CD4-positive, alpha-beta T cell treated with Interleukin-10 for 1 hour (primary cell): ENCODE measurements around the gene NOS1.
"Not testable (repeated sequence)": the region's sequence is repeated elsewhere in the genome, so short reads cannot be mapped to it uniquely, and the experiment has no call there.

Experiments
- DNase-seq: peaks from one replicate; pipeline ENCODE4 v3.0.0-alpha.2; 2020

NOS1 gene

GRCh38 chr12:117255386-117255785 is 106.0 kb downstream of the NOS1 start:
- no peak for DNase-seq

- no peak for DNase-seq
These were observed 117.9 kb downstream of the NOS1 start for GRCh38 chr12:117243488-117243887.

GRCh38 chr12:117241697-117242096 is 119.7 kb downstream of the NOS1 start:
- no peak for DNase-seq

GRCh38 chr12:117240081-117240755 is 121.2 kb downstream of the NOS1 start:
- DNase-seq: no peak

DNA sequence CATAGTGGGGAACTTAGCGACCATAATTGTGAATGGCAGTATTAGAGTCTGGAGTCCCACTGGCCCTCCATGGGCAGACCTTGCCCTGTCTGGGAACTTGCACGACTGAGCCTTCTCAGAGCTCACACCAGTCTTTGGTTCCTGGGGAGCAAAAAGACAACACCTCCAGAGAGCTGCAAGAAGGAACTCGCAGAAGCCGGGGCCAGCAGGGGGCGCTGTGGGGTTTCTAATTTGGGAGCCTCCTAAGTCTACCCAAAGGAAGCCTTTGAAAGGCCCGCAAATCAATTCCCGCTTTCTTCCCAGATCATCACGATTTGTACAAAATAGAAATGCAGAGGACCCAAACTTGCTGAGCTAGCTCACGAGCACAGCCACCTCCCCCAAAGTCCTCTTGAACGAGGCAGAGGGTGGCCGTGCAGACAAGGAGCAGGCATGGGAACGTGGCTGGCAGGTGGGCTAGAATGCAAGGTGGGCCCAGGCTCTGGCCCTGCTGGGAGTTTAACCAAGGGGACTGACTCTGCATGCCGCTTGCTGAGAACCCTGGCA is 124.9 kb downstream of the NOS1 start:
- peak; percentile 48 for DNase-seq

DNA sequence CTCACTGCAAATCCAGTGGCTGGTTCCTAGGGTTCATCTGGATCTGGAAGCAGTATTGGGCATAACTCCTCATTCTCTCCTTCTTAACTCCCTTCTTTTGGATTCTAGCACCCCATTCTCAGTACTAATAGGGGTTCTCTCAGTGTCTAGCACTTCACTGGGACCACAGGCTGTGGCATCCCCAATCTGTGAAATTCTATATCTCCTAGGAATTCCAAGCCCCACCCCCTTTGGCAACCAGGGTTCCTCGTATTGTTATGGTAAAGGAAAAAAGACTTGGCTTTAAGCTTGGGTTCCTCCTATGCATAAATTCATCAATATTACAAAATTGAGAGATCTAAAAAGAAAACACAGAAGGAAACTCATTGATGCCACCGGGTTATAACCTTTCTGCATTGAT is 126.2 kb downstream of the NOS1 start:
- DNase-seq: no peak

DNA sequence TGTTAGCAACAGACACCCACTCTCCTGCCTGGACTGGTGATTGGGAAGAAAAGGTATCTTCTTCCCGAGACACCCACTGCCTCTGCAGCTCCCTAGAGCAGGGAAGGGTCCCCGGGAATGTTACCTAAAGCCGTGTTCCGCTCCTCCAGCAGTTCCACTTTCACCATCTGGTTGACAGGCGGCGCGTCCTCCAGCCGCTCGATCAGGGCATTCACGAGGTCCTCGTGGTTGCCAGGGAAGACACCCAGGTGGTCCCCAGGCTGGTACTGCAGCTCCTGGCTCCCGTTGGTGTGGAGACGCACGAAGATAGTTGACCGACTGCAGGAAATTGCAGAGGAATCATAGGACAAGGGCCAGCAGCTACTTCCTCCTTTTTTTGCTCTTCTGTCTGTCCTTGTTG is 127.0 kb downstream of the NOS1 start:
- DNase-seq: no peak

- no peak for DNase-seq
These were observed 129.7 kb downstream of the NOS1 start for GRCh38 chr12:117231750-117232149.

- DNase-seq: no peak
These were observed 133.2 kb downstream of the NOS1 start for GRCh38 chr12:117228239-117228638.

DNA sequence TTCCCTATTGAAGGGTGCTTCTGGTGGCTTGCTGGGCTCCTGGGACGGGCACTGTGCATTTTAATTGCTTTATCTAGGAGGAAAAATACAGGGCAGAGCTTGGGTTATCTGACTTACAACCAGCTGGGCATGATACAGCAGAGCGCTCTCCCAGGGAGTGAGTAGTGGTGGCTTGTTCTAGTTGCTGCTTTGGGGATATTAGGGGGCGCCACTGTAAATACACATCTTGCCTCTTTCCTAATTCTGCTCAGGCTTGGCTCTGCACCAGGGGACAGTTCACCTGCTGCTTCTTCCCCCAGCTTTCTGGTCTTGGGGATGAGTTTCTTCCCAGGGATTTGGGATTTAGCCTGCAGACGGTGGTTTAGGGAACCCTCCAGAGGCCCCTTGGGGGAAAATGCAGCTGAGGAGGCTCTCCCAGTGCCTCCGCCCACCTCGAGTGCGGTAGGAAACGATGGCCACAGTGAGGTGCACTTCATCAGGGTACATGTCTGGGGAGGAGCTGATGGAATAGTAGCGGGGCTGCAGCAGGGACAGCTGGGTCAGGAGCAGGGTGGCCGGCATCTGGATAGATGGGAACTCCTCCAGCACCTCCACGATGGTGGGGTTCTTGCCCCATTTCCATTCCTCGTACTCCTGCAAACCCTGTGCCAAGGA is 134.3 kb downstream of the NOS1 start:
- no peak for DNase-seq

- DNase-seq: no peak
These were observed 134.9 kb downstream of the NOS1 start for GRCh38 chr12:117226505-117226904.

- DNase-seq: no peak
These were observed 136.2 kb downstream of the NOS1 start for GRCh38 chr12:117225179-117225578.

DNA sequence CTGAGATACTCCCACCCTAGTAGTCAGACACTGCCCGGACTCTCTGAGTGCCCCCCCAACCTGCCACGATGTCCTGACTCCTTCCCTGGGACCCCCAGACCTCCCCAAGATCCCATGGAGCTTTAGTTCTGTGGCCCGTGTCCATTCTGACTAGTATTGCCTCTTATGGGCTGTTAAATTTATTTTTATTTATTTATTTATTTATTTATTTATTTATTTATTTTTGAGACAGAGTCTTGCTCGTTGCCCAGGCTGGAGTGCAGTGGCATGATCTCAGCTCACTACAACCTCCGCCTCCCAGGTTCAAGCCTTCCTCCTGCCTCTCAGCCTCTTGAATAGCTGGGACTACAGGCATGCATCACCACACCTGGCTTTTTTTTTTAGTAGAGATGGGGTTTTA is 140.5 kb downstream of the NOS1 start:
- DNase-seq: not testable (repeated sequence)

DNA sequence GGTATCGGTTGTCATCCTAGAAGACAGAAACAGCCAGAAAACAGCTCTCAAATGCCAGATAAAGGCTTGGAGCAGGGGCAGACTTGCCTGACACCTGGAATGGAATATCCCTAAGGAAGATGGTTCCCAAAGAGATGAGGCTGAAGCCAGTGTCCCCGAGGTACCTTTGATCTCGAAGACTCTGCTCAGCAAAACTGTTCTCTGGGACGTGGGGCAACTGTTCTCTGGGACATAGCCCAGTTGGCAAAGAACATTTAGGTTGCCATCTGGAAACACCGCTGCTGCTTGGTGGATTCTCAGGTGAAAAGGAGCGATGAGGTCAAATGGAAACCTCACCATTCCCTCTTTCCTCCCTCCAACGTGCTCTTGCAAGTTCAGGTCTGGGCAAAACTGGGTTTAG is 143.3 kb downstream of the NOS1 start:
- DNase-seq: no peak

- no peak for DNase-seq
These were observed 144.7 kb downstream of the NOS1 start for GRCh38 chr12:117216686-117217085.

GRCh38 chr12:117214797-117215196 is 146.6 kb downstream of the NOS1 start:
- DNase-seq: no peak

- DNase-seq: no peak
These were observed 148.1 kb downstream of the NOS1 start for GRCh38 chr12:117213295-117213808.

DNA sequence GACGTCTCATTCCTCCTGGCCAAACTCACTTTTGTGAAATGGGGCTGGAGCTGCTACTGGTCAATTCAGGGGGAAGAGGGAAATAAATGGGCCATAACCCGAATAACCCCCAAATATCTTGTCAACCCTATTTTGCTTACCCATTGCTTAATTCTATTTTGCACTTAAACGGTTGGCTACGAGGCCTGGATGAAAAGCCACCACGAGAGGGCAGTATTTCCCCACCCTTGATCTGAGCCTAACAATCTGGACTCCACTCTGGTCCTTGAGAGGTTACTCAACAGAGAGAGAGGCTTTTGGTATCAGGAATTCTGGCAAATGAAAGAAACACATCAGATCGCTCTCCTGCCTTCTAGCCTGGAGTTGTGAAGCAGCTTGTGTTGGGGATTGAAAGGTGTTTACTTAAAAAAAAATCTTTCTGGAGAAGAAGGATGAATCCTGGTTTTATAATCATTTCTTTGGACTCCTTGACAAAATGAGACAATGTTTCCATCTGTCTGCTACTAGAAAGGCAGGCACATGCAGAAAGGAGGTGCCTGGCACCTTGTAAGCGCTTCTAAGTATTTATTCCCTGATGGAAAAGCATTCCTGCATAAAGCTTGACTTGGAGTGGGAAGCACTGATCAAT is 148.7 kb downstream of the NOS1 start:
- peak; percentile 61 for DNase-seq

- no peak for DNase-seq
These were observed 151.0 kb downstream of the NOS1 start for GRCh38 chr12:117210266-117210918.

DNA sequence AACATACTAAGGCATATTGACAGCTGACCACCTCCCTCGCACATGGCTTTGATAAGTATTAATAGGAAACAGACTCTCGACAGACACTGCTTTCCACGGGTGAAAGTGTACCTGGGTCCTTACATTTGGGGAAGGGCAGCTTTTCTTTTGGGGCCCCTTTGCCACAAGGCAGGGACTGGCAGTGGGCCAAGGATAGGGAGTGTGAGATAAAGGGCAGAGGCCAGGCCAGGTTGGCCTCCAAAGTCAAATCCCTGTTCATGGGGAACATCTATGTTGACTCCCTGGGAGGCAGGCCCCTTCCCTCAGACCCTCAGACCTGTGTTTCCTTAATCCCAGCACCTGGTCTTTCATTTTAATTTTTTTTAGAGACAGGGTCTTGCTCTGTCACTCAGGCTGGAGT is 151.8 kb downstream of the NOS1 start:
- no peak for DNase-seq

DNA sequence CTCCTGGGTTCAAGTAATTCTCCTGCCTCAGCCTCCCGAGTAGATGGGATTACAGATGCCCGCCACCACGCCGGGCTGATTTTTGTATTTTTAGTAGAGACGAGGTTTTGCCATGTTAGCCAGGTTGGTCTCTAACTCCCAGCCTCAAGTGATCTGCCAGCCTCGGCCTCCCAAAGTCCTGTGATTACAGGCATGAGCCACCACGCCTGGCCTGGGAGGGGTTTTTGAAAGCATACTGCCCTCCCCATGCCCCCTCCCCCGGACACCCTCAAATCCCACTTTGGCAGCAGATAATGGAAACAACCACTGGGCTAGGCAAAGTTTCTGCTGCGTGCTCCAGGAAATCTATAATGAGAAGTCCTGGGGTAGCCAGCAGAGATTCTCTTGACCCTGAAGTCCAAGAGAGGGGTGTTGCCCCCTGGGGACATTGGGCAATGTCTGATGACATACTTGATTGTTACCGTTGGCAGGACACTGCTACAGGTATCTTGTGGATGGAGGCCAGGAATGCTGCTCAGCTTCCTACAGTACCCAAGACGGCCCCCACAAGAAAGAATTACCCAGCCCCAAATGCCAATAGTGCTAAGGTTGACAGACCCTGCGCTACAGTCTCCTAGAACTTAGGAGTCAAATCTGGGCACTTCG is 152.5 kb downstream of the NOS1 start:
- DNase-seq: no peak

- DNase-seq: no peak
These were observed 153.2 kb downstream of the NOS1 start for GRCh38 chr12:117208206-117208605.

DNA sequence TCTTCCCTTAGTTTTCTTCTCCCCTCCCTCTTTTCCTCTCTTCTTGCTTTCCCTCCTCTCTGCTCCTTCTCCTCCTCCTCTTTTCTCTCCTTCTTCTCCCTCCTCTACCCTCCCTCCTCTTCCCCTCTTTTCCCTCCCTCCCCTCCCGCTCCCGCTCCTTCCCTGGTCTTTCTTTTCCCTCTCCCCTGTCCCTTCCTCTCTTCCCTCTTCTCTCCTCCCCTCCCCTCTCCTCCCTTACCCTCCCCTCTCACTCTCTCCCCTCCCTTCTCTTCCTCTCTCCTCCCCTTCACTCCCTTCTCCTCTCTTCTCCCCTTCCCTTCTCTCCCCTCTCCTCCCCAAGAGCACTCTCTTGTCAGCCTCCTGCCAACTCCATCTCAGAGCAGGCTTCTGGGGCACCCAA is 153.8 kb downstream of the NOS1 start:
- DNase-seq: no peak
